Lung (tissue), 12 donors: Measurements from ENCODE around the gene VASP. TPM values are rescaled to one million over a fixed set of nuclear protein-coding genes. Genes with fewer than 3 reads are reported as not detected.
A peak's percentile ranks its signal among the peaks of the same experiment; 100 is the strongest.

Source experiments
- ATAC-seq: fragments of 200-7000 bp; cut with Tn5 transposase; one replicate; pipeline ENCODE4 v1.9.1; 2020; ENCODE audit warnings: moderate number of reproducible peaks; ENCODE audit not compliant: insufficient read depth, low FRiP score
- DNase-seq, 3 donors: peaks; one replicate each; pipeline ENCODE4 v3.0.0-alpha.2; 2013 to 2017
- H3K27ac ChIP-seq, 2 donors: one replicate each; pipeline ENCODE4 v1.5.1; 2013; ENCODE audit warnings: mild to moderate bottlenecking in 2 of 2, moderate library complexity in 2 of 2, control low read depth in 1 of 2, inconsistent platforms in 1 of 2, low read depth in 1 of 2, low read length in 1 of 2
- H3K27me3 ChIP-seq, 3 donors: one replicate each; pipeline ENCODE4 v1.5.1; 2013; ENCODE audit warnings: low read length in 2 of 3; ENCODE audit not compliant: control insufficient read depth in 3 of 3, insufficient read depth in 3 of 3
- H3K36me3 ChIP-seq, 4 donors: one replicate each; pipeline ENCODE4 v1.5.1; 2013; ENCODE audit warnings: low read length in 4 of 4, mild to moderate bottlenecking in 1 of 4, moderate library complexity in 1 of 4; ENCODE audit not compliant: control insufficient read depth in 4 of 4, insufficient read depth in 4 of 4
- H3K4me1 ChIP-seq, 5 donors: one replicate each; pipeline ENCODE4 v1.5.1; 2013; ENCODE audit warnings: low read length in 5 of 5, mild to moderate bottlenecking in 2 of 5, moderate library complexity in 1 of 5; ENCODE audit not compliant: control insufficient read depth in 5 of 5, insufficient read depth in 5 of 5
- H3K4me3 ChIP-seq: one replicate; pipeline ENCODE4 v1.5.1; 2013; ENCODE audit warnings: mild to moderate bottlenecking, control low read depth, moderate library complexity
- H3K9ac ChIP-seq, 2 donors: one replicate each; pipeline ENCODE4 v1.5.1; 2013; ENCODE audit warnings: low read length in 2 of 2, control low read depth in 1 of 2; ENCODE audit not compliant: insufficient read depth in 1 of 2
- H3K9me3 ChIP-seq, 4 donors: one replicate each; pipeline ENCODE4 v1.5.1; 2013; ENCODE audit warnings: low read length in 3 of 4, mild to moderate bottlenecking in 1 of 4, moderate library complexity in 1 of 4; ENCODE audit not compliant: control insufficient read depth in 4 of 4, insufficient read depth in 3 of 4
- WGBS, 2 donors: extraction: QIAGEN DNeasy Blood & Tissue Kit; methylation state at CpG; one replicate each; pipeline ENCODE4 v1.1.7; 2013; 5-methylcytosine and 5-hydroxymethylcytosine counted together
- polyA plus RNA-seq, 2 donors: library from polyadenylated mRNA; stranded (reverse); fragments of 200-250 nt; gene quantifications; one replicate each; pipeline ENCODE4 v1.2.1, GENCODE V29; 2013
- total RNA-seq, 2 donors: library from RNA; depleted of rRNA in 1 of 2; stranded (reverse); fragments of >200 nt in 1 of 2; gene quantifications; one replicate each; pipeline ENCODE4 v1.2.1, GENCODE V29; 2014 to 2021
- TF ChIP-seq, protein P1 (sequence below): IDR thresholded peaks from 2 replicates; pipeline ENCODE4 v1.5.1; 2012; ENCODE audit warnings: mild to moderate bottlenecking; ENCODE audit errors: control extremely low read depth, extremely low read depth
- donor health status: control.
- donor health status: control.
- donor health status: Bipolar disorder and iron deficiency.
- donor health status: healthy.
- donor health status: DM: yes; HTN: yes; CAD: no.

Gene VASP
- total and polyA plus RNA-seq, 4 donors = 49.1 to 237 (median 170) TPM

GRCh38 chr19:45523642-45524256, 16.5 kb downstream of the VASP start:
- TF ChIP-seq, protein P1, sequence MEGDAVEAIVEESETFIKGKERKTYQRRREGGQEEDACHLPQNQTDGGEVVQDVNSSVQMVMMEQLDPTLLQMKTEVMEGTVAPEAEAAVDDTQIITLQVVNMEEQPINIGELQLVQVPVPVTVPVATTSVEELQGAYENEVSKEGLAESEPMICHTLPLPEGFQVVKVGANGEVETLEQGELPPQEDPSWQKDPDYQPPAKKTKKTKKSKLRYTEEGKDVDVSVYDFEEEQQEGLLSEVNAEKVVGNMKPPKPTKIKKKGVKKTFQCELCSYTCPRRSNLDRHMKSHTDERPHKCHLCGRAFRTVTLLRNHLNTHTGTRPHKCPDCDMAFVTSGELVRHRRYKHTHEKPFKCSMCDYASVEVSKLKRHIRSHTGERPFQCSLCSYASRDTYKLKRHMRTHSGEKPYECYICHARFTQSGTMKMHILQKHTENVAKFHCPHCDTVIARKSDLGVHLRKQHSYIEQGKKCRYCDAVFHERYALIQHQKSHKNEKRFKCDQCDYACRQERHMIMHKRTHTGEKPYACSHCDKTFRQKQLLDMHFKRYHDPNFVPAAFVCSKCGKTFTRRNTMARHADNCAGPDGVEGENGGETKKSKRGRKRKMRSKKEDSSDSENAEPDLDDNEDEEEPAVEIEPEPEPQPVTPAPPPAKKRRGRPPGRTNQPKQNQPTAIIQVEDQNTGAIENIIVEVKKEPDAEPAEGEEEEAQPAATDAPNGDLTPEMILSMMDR = peak; percentile 86
- WGBS, 2 donors = 68 to 72% methylated on average over 9 of the region's 9 CpGs
- Histone ChIP-seq H3K4me3 (no peak overlapping the region), H3K9ac (no peak overlapping the region), H3K4me1 (peaks cover 0 to under 1% (median 0%) of the 10 kb centered on the region in 5 donors), H3K27me3 (peaks cover 0 to 7% (median 1%) of the 10 kb centered on the region in 3 donors), H3K27ac (peak overlapping the region in 1 of 2 donors; percentile 29), H3K9me3 (no peaks in the 10 kb centered on the region), H3K36me3 (peaks cover 11 to 48% (median 22%) of the 10 kb centered on the region in 4 donors)
- ATAC-seq = peak; percentile 95
- peak; percentile 84 to 93 (median 92) for DNase-seq

GRCh38 chr19:45524575-45525129, 17.4 kb downstream of the VASP start:
- Histone ChIP-seq H3K4me1 (peaks cover 0 to 7% (median 0%) of the 10 kb centered on the region in 5 donors), H3K9me3 (no peaks in the 10 kb centered on the region), H3K9ac (no peak overlapping the region), H3K27me3 (peaks cover 0 to 13% (median 9%) of the 10 kb centered on the region in 3 donors), H3K27ac (no peak overlapping the region), H3K36me3 (peaks cover 11 to 48% (median 22%) of the 10 kb centered on the region in 4 donors), H3K4me3 (no peak overlapping the region)
- DNase-seq = no peak
- TF ChIP-seq, protein P1 = no peak
- ATAC-seq = no peak
- 94 to 95% methylated on average over 15 of the region's 15 CpGs for WGBS, 2 donors

DNA sequence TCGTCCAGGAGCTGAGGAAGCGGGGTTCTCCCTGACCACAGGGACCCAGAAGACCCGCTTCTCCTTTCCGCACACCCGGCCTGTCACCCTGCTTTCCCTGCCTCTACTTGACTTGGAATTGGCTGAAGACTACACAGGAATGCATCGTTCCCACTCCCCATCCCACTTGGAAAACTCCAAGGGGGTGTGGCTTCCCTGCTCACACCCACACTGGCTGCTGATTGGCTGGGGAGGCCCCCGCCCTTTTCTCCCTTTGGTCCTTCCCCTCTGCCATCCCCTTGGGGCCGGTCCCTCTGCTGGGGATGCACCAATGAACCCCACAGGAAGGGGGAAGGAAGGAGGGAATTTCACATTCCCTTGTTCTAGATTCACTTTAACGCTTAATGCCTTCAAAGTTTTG, 18.9 kb downstream of the VASP start:
- 45 to 67% methylated on average over 9 of the region's 9 CpGs for WGBS, 2 donors
- H3K9me3 ChIP-seq = peaks cover 0 to 2% (median 0%) of the 10 kb centered on the region in 4 donors
- TF ChIP-seq, protein P1 = no peak
- H3K4me3 ChIP-seq = no peak overlapping the region
- DNase-seq (peak; percentile 73 to 75 (median 73)), ATAC-seq (peak; percentile 13)
- H3K9ac ChIP-seq = no peak overlapping the region
- H3K27ac ChIP-seq = no peak overlapping the region
- H3K36me3 ChIP-seq = peaks cover 7 to 38% (median 19%) of the 10 kb centered on the region in 4 donors
- H3K27me3 ChIP-seq = peaks cover 0 to 17% (median 13%) of the 10 kb centered on the region in 3 donors
- H3K4me1 ChIP-seq = peaks cover 0 to 7% (median 0%) of the 10 kb centered on the region in 5 donors
